ENCODE measurements around the gene PARD3.
"Not testable (repeated sequence)": the region's sequence is repeated elsewhere in the genome, so short reads cannot be mapped to it uniquely, and the experiment has no call there.

The PARD3 gene

DNA sequence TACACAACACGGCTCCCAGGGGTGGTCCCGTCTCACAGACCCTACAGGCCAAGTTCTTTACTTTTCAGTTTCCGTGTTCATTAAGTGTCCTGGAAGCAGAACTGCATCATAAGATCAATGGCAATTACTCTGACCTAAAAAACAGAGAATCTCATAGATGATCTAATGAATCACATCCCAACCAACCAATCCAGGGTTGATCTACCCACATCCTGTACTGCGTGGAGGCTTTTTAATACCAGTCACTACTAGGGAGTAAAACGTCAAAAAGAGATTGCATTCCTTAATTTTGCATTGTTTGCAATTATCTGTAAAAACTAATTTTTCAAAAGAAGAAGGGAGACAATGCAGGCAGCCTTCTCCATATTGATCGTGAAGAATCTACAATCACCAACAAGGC lies 72.6 kb downstream of the PARD3 start:
- no peak for DNase-seq (ENCODE audit: low spot score)

GRCh38 chr10:34741087-34741486 lies 74.0 kb downstream of the PARD3 start:
- not testable (repeated sequence) for DNase-seq (ENCODE audit: low spot score)

DNA sequence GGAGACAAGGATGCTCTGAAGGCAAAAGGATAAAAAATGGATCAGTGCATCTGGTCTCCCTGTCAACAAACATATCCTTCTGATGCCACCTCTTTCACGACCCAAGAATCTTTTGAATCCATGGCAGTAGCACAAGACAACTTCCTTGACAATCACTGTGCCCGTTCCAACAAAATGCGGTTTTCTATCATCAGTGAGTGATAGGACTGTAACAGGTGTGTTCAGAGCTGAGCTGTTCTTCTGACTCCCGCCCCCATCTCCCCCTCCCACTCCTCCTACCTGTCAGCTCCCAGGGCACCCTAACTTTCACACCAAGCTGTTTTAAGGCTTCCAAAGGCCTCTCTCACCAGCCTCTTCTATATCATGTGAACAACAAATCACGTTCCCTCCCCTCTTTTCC lies 74.8 kb downstream of the PARD3 start:
- DNase-seq (ENCODE audit: low spot score), result no peak

GRCh38 chr10:34739915-34740314 lies 75.2 kb downstream of the PARD3 start:
- DNase-seq (ENCODE audit: low spot score), result no peak

GRCh38 chr10:34737772-34738169 lies 77.3 kb downstream of the PARD3 start:
- no peak for DNase-seq (ENCODE audit: low spot score)

GRCh38 chr10:34736976-34737771 lies 77.9 kb downstream of the PARD3 start:
- no peak for DNase-seq (ENCODE audit: low spot score)

GRCh38 chr10:34734918-34735317 lies 80.2 kb downstream of the PARD3 start:
- DNase-seq (ENCODE audit: low spot score), result no peak

DNA sequence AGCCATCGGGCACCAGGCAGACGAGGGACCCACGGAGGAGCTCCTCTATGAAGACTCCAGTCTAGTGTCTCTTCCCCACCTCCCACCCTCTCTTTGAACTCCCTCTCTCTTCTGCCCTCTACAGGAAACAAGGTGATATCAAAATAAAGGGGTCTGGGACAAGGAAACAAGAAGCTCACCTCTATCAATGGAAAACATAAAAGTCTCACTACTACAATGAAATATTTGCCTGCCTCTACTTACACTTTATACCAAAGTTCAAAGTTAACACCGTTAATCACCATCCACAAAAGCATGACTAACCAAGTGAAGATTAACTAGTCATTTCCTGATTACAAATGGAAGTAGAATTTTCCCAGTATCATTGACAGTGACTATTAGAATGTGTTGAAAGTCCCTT lies 82.2 kb downstream of the PARD3 start:
- DNase-seq (ENCODE audit: low spot score), result no peak

DNA sequence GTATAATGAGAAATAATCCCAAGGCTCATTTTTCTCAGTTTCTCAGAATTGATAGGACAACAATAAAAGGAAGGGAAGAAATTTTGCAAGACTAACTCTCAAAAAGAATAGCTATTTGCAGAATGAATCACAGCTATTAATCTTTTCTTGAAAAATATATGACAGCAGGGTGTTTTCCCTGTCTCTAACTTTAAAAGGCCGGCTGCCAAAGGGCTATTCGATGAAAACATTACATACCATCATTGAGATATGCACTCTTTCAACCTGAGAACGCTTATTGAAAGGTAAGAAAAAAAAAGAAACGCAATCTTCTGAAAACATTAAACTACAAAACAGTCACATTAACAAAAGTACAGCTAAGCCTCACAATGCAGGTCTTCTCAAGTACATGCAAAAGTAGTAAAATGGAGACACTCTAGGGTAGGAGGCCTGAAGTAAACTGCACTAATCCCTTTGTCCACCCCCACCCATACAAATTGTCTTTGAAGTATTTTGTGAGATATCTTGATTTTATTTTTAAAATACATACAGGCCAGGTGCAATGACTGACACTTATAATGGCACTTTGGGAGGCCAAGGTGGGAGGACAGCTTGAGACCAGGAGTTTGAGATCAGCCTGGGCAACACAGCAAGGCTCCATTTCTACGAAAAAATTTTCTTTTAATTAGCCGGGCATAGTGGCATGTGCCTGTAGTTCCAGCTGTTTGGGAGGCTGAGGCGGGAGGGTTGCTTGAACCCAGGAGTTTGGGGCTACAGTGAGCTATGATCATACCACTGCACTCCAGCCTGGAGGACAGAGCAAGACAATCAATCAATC lies 83.0 kb downstream of the PARD3 start:
- no peak for DNase-seq (ENCODE audit: low spot score)

GRCh38 chr10:34731213-34731612 lies 83.9 kb downstream of the PARD3 start:
- no peak for DNase-seq (ENCODE audit: low spot score)

DNA sequence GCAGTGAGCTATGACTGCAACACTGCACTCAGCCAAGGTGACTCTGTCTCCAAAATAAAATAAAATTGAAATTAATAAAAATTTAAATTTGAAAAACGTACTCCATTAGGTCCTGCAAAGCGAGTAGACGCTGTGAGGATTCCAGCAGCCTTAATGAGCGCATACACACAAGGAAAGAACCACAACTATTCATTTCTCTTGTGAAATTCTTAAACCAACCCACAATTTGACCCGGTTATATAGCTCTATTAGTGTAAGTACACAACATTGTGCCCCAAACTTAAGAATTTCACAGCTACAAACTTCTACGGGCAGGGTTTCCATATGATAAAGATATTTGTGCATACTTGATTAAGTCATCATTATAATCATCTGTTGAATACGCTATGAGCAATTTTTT lies 84.4 kb downstream of the PARD3 start:
- no peak for DNase-seq (ENCODE audit: low spot score)

DNA sequence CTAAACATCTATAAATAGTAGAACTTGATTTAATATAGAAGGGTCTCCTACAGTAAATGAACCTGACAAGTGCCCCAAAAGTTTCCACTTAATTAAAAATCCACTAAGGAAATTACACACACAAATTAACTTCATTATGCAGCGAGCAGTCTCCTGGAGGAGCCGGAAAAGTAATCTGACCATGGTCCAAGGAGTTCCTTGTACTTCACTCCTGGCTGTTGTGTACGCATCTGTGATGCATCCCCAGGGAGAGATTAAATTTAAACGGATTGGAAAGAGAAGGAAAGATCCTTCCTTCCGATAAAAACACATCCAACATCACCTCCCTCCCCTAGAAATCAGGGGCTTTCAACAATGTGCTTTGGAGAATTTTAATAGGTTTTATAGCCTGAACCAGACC lies 85.5 kb downstream of the PARD3 start:
- DNase-seq (ENCODE audit: low spot score), result no peak

GRCh38 chr10:34728361-34728760 lies 86.7 kb downstream of the PARD3 start:
- DNase-seq (ENCODE audit: low spot score), result no peak

GRCh38 chr10:34727595-34728033 lies 87.5 kb downstream of the PARD3 start:
- no peak for DNase-seq (ENCODE audit: low spot score)

DNA sequence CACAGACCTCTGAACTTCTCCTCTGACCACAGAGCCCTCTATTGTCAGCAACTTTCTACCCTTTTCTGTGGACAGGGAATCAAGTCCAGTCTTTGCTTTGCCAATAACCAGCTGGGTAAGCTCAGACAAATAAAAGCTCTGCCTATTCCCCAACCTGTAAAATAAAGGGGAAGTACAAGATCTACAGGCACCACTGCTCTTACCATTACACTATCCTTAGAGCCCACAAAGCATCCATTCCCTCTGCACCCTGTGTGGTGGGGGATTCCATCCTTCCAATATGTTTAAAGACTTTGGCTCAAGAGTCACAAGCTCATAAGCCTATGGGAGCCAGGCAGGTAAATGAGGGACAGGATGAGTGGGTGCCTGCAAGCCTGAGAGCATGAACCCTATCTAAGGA lies 88.2 kb downstream of the PARD3 start:
- DNase-seq (ENCODE audit: low spot score), result no peak

DNA sequence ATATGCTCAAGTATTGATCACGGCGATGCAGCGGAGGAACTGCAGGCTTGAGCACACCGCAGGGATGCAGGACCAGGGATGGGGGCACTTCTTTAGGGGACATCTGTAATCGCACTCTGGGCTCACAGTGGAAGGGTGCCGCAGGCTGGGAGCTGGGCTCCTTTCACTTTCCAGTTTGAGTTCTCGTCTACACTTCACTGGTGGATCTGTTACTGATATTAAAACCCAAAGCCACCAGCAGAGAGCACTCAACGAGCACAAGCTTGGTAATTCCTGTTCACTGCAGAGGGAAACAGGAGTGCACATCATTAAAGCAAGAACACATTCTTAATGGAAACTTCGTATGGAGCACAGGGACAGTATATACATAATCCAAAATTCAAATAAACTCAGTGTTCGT lies 91.3 kb downstream of the PARD3 start:
- no peak for DNase-seq (ENCODE audit: low spot score)

DNA sequence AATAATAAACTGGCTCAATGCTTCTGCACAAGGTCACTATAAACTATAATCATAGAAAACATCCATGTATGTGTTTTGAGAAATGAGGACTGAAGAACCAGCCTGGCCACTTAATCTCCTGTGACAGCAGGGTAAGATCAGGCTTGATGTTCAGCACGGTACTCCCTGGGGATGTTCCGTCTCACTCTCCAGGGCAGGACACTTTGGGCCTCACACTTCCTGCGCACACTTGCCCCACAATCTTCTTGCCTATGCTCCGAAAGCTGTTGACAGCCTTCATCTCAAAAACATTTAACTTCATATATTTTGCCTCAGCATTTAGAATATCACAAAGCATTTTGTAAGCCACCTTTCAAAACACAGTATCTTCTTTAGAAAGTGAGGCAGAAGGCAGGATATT lies 92.7 kb downstream of the PARD3 start:
- DNase-seq (ENCODE audit: low spot score), result no peak

GRCh38 chr10:34721208-34721840 lies 93.8 kb downstream of the PARD3 start:
- peak; percentile 36 for DNase-seq (ENCODE audit: low spot score)

GRCh38 chr10:34719746-34720145 lies 95.3 kb downstream of the PARD3 start:
- DNase-seq (ENCODE audit: low spot score), result no peak

GRCh38 chr10:34719328-34719727 lies 95.8 kb downstream of the PARD3 start:
- DNase-seq (ENCODE audit: low spot score), result no peak

DNA sequence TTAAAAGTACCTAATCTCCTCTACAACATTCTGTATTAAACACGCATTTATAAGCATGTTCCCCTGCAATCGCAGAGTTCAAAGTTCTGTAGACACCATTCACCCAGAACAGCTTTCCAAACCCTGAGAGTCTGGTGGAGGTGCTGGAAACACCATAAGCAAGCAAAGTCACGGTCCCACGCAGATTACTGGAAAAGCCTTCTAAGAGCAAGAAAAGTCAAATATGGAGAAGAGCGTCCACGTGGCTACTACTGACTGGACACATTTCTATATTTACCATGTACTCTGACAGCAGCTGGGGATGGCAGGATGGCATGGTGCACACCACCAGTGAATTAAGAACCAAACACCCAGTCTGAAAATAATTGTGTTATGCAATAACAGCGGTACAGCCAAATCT lies 97.7 kb downstream of the PARD3 start:
- no peak for DNase-seq (ENCODE audit: low spot score)

GRCh38 chr10:34716958-34717357 lies 98.1 kb downstream of the PARD3 start:
- no peak for DNase-seq (ENCODE audit: low spot score)

DNA sequence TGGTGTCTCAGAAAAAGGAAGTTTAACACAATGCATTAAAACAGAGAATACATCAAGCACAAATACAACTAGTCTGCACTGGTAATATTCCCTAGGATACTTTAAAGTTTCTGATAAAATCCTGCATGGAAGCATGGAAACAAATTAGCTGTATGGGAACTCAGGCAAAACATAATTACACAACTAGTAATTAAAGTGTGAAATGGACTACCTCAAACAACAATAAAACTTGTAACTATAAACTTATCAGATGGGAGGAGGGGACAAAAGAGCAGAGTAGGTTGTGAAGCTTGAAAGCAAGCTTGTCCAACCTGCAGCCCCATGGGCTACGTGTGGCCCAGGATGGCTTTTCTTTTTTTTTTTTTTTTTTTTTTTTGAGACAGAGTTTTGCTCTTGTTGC lies 98.9 kb downstream of the PARD3 start:
- no peak for DNase-seq (ENCODE audit: low spot score)

All from COLO829 (cell line).